Measurements from ENCODE around the gene VAV1.
A peak's percentile ranks its signal among the peaks of the same experiment; 100 is the strongest.
"Not testable (repeated sequence)": the region's sequence is repeated elsewhere in the genome, so short reads cannot be mapped to it uniquely, and the experiment has no call there.

VAV1 gene

DNA sequence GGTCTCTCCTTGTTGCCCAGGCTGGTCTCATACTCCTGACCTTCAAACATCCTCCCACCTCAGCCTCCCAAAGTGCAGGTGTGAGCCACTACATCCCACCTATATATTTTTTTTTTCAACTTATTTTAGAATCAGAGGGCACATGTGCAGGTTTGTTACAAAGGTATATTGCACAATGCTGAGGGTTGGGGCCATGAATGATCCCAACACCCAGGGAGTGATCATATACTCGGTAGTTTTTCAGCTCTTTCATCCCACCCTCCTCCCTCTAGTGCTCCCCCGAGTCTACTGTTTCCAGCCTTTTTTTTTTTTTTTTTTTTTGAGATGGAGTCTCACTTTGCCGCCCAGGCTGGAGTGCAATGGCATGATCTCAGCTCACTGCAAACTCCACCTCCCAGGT lies 76.5 kb downstream of the VAV1 start:
- DNase-seq (ENCODE audit: low read depth in 1 of 2, low spot score in 1 of 2): no peak

GRCh38 chr19:6849876-6850275 lies 77.4 kb downstream of the VAV1 start:
- DNase-seq (ENCODE audit: low read depth in 1 of 2, low spot score in 1 of 2): no peak

DNA sequence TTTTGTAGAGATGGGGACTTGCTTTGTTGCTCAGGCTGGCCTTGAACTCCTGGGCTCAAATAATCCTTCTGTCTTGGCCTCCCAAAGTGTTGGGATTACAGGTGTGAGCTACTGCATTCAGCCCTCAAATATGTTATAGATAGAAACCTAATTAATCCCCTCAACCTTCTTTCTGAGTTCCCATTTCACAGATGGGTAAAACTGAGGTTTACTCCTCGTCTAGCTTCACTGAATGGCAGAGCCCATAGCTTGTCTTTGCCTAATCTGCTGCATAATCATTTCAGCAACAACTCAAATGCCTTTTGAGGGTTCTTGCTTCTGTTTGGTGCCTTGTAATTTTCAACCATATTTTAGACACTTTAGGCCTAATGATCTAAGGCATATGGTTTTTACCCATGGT lies 78.9 kb downstream of the VAV1 start:
- DNase-seq (ENCODE audit: low read depth in 1 of 2, low spot score in 1 of 2): no peak

- no peak for DNase-seq (ENCODE audit: low read depth in 1 of 2, low spot score in 1 of 2)
Observed at GRCh38 chr19:6852001-6852400, 79.5 kb downstream of the VAV1 start.

DNA sequence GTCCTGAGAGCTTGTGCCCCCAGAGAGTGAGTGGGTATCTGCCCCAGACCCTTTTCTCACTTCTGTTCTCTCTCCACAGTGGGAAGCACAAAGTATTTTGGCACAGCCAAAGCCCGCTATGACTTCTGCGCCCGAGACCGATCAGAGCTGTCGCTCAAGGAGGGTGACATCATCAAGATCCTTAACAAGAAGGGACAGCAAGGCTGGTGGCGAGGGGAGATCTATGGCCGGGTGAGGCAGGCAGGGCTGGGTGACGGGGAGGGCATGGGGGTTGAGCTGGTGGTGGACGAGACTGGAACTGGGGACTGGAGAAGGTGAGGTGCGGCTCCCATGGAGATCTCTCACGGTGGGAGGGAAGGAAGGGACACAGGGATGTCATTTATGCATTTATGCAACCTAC lies 81.4 kb downstream of the VAV1 start:
- DNase-seq (ENCODE audit: low read depth in 1 of 2, low spot score in 1 of 2): no peak

DNA sequence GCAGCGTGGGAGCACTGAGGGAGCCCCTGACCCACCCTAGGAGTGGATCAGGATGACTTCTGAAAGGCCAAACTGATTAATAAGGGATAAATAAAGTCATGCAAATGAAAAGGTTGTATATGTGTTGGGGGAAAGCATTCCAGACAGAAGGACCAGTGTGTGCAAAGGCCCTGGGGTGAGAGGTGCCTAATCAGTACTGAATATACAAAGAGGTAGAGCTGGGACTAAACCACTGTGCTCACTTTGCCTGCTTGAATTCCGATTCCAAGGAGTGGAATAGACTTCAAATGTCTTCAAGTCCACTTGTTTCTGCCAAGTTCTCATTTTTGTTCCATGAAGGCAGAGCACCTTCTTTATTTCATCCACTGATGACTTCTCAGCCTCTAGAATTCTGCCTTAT lies 82.2 kb downstream of the VAV1 start:
- DNase-seq (ENCODE audit: low read depth in 1 of 2, low spot score in 1 of 2): no peak

GRCh38 chr19:6856749-6857372 lies 84.4 kb downstream of the VAV1 start:
- no peak for DNase-seq (ENCODE audit: low read depth in 1 of 2, low spot score in 1 of 2)

DNA sequence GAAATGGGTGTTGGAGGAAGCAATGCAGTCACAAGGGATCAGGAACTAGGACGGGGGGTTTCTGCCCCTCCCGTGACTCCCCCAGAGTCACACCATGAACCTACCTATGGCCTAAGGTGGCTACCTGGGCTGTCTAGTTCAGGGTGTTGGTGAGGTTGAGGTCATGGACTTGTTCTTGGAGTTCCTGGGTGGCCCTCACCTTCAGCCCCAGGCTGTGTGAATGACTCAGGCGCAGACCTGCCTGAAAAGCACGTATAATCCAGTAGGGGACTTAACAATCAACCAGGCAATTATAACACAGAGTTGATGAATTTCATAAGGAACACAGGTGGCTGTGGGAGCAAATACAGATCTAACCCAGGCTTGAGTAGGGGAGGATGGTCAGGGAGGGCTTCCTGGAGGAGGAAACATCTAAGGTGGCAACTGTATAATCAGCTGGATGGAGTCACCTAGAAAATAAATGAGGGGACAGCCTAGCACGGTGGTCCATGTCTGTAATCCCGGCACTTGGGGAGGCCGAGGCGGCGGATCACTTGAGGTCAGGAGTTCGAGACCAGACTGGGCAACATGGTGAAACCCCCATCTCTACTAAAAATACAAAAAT lies 89.3 kb downstream of the VAV1 start:
- no peak for DNase-seq (ENCODE audit: low read depth in 1 of 2, low spot score in 1 of 2)

DNA sequence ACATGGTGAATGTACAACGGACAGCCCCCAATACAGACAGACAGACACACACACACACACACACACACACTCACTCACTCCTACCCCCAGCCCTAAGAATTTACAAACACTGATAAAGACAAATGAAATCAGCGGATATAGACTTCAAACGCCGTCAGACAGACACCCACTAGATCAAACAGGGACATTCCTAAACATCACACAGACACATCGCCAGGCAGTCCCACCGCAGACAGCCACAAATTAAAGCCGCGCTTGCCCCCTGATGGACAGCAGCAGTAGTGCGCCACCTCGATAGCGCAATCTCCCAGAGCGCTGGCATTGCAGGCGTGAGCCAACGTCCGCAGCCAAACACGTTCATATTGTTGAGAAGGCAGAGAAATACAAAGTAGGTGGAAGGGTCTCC lies 90.2 kb downstream of the VAV1 start:
- DNase-seq (ENCODE audit: low read depth in 1 of 2, low spot score in 1 of 2): peak; percentile 78 to 89

- DNase-seq (ENCODE audit: low read depth in 1 of 2, low spot score in 1 of 2): no peak
Observed at GRCh38 chr19:6864325-6864940, 91.9 kb downstream of the VAV1 start.

DNA sequence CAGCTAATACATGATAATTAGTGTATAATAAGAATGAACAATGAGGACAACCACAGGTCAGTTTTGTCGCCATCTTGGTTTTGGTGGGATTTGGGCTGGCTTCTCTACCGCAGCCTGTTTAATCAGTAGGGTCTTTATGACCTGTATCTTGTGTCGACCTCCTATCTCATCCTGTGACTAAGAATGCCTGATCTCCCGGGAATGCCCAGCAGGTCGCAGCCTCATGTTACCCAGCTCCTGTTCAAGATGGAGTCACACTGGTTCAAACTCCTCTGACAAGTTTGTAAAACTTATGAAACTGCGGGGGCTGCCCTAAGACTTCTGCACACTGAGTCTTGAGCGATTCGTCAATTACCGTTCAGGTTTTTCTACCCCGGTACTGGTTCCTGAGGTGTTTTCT lies 93.3 kb downstream of the VAV1 start:
- no peak for DNase-seq (ENCODE audit: low read depth in 1 of 2, low spot score in 1 of 2)

DNA sequence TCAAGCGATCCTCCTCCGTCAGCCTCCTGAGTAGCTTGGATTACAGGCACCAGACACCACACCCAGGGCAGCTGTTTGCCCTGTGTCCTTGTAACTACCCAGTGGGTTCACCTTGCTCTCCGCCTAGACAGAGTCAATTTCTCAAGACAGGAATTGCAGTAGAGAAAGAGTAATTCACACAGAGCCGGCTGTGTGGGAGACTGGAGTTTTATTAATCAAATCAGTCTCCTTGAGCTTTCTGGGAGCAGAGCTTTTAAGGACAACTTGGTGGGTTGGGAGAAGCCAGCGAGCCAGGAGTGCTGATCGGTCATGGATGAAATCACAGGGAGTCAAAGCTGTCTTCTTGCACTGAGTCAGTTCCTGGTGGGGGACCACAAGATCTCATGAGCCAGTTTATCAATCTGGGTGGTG lies 94.2 kb downstream of the VAV1 start:
- DNase-seq (ENCODE audit: low read depth in 1 of 2, low spot score in 1 of 2): no peak

DNA sequence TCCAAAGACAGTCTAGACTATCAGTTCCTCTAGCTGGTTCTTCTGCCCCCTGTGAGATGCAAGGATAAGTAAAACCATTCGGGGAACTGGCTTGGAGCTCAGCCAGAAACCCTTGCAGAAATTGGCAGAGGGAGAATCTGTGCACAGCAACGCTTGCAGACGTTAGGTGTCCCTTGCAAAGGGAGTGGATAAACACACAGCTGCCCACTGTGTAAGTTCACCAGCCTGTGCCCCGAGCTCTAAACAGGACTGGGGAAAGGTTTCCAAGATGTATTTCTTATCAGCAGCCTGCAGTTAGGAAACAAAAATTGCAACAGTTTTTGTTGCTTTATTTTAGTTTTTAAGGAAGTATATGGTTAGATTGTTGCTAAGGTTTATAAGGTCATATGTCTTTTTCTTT lies 95.8 kb downstream of the VAV1 start:
- DNase-seq (ENCODE audit: low read depth in 1 of 2, low spot score in 1 of 2): no peak

DNA sequence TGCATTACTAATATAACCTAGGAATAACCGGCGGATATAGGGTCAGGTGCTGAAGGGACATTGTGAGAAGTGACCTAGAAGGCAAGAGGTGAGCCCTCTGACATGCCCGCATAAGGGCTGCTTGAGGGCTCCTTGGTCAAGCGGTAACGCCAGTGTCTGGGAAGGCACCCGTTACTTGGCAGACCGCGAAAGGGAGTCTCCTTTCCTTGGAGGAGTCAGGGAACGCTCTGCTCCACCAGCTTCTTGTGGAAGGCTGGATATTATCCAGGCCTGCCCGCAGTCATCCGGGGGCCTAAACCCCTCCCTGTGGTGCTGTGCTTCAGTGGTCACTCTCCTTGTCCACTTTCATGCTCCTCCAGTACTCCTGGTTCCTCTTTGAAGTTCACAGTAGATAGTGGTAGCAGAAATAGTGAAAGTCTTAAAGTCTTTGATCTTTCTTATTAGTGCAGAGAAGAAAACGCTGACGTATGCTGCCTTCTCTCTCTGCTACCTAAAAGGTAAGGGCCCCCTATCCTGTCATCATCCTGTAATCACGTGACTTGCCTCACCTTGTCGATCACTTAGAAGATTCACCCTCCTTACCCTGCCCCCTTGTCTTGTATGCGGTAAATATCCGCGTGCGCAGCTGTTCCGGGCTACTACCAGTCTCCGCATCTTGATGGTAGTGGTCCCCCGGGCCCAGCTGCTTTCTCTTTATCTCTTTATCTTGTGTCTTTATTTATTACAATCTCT lies 96.8 kb downstream of the VAV1 start:
- DNase-seq (ENCODE audit: low read depth in 1 of 2, low spot score in 1 of 2): not testable (repeated sequence)

DNA sequence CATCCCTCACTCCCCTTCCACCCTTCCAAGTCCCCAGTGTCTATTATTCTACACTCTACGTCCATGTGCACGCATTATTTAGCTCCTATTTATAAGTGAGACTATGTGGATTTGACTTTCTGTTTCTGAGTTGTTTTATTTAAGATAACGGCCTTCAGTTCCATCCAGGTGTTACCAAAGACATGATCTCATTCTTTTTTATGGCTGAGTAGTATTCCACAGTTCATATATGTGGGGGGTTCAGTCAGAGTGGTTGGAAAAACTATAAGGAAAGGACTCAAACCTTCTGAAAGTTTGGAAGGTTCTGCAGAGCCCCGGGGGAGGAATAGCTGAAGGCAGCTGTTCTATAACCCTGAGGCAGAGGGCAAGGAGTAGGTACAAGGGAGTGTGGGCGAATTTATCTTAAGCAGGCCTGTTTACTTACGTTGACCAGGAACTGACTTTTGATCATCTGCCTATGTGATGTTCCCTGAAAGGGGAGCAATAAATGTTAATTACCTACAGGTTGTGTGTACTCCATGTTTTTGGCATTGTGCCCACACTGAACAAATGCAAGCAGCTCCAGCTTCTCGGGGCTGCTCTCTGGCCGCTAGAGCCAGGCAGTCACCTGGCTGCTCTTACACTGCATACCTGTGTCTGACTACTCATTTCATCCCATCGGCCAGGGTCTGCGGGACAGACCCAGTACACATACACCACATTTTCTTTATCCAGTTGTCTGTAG lies 101.4 kb downstream of the VAV1 start:
- DNase-seq (ENCODE audit: low read depth in 1 of 2, low spot score in 1 of 2): no peak

DNA sequence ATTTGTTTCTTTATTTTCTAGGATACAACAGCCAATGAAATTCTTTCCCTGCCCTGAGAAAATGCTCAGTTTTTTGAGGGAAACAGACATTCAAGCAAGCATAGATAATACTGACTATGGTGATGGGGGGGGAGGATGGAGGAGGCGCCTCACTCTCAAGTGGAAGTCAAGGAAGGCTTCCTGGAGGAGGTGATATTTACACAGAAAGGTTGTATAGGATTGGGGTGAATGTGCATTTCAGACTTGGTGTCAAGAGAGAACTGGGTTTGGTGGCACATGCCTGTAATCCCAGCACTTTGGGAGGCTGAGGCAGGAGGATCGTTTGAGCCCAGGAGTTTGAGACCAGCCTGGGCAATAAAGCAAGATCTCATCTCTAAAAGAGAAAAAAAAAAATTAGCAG lies 102.7 kb downstream of the VAV1 start:
- no peak for DNase-seq (ENCODE audit: low read depth in 1 of 2, low spot score in 1 of 2)

- no peak for DNase-seq (ENCODE audit: low read depth in 1 of 2, low spot score in 1 of 2)
Observed at GRCh38 chr19:6876748-6877147, 104.2 kb downstream of the VAV1 start.

DNA sequence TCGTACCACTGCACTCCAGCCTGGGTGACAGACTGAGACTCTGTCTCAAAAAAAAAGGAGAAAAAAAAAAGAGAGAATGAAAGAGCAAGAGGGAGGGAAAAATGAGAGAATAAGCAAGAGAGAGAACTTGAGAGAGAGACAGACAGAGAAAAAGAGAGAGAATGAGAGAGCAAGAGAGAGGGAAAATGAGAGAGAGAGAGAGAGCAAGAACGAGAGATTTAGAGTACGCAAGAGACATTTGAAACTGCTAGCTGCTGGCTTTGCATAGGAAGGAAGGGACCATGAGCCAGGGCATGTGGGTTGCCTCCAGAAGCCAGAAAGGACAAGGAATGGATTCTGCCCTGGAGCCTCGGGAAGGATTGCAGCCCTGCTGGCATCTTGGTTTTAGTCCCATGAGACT lies 105.3 kb downstream of the VAV1 start:
- no peak for DNase-seq (ENCODE audit: low read depth in 1 of 2, low spot score in 1 of 2)

DNA sequence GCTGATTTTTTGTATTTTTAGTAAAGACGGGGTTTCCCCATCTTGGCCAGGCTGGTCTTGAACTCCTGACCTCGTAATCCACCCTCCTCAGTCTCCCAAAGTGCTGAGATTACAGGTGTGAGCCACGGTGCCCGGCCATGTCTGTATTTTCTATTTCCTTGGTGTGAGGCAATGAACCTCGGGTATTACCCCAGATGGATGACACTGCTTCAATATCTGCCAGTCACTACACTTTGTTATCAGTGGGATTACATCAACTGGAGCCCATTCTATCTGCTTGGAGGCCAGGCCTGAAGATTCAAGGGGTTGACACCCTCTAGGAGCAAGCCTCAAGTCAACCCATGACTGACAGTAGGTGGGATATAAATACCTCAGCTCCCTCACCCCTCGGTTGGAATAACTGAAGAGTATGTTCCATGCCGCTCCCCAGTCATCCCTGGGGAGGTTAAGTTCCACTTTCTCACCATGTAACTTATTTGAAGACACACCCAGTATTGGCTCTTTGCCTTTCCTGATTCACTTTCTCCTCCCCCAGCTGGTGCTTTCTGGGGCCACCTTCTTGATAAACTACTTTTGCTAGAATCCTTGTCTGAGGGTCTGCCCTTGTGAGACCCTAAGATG lies 113.9 kb downstream of the VAV1 start:
- DNase-seq (ENCODE audit: low read depth in 1 of 2, low spot score in 1 of 2): no peak

DNA sequence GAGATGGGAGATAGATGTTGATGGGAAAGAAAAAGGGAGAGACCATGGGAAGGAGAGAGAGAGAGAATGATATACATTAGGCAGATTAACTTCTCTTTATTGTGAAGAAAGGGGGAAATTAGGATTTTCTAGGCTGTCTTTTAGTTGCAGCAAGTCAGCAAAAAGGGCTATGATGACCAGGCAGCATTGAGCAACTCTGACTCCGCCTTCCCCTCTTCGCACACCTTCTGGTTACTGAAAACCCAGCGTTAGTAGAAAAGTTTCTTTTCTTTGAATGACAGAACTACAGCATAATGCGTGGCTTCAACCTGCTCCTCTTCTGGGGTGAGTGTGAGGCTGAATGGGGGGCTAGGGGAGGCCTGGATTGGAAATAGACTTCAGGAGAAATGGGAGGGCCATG lies 114.8 kb downstream of the VAV1 start, which contains the start of gene ADGRE1:
ADGRE1 (plus strand) TSS at position 264 of the 400 bp plus-strand sequence; CDS start at position 294, 30 bp downstream.
- DNase-seq (ENCODE audit: low read depth in 1 of 2, low spot score in 1 of 2): no peak

GRCh38 chr19:6888967-6889366 lies 116.5 kb downstream of the VAV1 start:
- no peak for DNase-seq (ENCODE audit: low read depth in 1 of 2, low spot score in 1 of 2)
